ENCODE data around the gene HLA-A.
"Not testable (repeated sequence)": the region's sequence is repeated elsewhere in the genome, so short reads cannot be mapped to it uniquely, and the experiment has no call there.

HLA-A gene

DNA sequence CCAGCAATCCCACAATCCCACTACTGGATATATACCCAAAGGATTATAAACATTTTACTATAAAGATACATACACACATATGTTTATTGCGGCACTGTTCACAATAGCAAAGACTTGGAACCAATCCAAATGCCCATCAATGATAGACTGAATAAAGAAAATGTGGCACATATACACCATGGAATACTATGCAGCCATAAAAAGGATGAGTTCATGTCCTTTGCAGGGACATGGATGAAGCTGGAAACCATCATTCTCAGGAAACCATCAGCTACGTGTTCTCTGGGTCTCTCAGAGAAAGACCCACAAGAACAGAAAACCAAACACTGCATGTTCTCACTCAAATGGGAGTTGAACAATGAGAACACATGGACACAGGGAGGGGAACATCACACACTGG is 21.4 kb downstream of the HLA-A start:
- DNase-seq, result not testable (repeated sequence)

DNA sequence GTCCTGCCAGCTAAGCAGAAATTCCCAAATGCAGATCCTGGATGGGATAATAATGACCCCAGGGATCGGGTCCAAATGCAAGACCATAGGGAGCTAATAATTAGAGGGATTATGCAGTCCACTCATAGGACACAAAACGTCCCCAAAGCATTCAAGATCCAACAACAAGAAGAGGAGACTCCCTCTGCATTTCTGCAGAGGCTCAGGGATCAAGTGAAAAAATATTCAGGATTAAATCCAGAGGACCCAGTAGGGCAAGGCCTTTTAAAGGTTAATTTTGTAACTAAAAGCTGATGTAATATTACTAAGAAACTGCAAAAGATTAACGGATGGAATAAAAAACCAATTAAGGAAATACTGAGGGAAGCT is 22.2 kb downstream of the HLA-A start:
- DNase-seq, result no peak

DNA sequence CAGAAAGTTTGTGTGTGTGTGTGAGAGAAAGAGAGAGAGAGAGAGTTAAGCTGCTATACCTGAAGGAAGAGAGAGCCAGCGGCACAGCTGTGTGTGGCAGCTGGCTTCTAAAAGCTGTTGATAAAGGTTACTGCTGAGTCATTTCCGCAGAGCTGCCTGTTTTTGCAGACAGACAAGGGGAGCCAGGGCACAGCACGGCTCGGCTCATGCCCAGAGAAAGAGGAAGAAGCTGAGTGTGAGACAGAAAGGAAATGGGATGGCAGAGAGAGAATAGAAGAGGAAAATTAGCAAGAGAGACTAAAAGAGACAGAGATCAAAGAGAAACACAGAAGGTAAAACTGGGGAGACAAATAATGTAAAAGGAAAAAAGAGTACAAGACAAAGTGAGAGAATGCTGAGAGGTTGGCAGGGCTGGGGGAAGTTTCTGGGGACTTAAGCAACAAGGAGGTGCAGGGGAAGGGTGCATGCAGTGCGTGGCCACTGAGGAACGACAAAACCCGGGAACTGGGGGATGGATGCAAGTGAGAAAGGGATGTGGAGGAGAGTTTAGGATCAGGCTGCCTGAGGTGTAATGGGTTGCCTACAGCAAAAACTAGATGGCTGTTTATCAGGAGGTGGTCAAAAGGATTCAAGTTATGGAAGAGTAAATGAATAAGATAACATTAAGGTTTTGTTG is 22.7 kb downstream of the HLA-A start:
- DNase-seq, result peak; percentile 78

DNA sequence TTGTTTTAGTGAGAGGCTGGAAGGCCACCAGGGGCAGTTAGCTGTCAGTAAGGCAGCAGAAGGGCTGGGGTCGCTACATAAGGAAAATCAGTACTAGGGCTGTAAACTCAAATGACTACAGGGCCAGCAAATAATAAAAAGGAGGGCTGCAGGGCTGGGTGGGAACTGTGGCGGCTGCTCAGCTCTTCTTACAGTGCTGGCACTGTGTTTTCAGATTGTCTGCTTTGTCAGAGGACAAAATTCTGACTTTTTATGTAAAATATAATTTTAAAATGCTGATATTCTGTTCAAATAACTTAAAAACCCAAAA is 23.2 kb downstream of the HLA-A start:
- no peak for DNase-seq

DNA sequence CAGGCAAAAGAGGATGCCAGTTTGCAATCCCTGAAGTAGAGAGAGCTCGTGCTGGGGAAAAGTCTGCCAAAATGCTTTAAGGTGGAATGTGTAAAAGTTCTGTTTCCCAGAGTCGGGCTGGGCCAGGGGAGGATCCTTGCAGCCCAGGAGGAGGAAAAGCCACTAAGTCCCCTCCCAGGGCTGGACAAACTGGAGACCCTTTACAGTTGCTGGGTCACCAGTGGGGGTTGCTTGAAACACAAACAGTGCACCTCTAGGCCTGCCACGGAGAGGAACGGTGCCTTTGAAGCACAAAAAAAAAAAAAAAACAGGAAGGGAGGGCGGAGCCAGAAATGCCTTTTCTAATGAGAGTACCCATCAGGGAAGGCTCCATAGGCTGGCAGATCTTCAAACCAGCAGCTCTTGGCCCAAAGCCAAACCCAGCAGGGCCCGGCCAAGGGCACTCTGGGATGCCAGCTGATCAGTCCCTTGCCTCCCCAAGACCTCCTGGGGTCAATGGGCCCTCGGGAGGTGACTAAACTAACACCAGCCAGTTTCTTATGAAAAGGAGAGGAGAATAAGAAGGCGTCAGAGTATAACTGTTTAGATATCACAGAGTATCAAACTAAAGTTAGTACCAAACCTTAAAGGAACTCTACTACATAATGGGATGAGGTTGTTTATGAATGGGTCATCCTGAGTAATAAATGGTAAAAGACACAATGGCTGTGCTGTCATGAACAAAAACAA is 23.7 kb downstream of the HLA-A start:
- DNase-seq, result peak; percentile 50

DNA sequence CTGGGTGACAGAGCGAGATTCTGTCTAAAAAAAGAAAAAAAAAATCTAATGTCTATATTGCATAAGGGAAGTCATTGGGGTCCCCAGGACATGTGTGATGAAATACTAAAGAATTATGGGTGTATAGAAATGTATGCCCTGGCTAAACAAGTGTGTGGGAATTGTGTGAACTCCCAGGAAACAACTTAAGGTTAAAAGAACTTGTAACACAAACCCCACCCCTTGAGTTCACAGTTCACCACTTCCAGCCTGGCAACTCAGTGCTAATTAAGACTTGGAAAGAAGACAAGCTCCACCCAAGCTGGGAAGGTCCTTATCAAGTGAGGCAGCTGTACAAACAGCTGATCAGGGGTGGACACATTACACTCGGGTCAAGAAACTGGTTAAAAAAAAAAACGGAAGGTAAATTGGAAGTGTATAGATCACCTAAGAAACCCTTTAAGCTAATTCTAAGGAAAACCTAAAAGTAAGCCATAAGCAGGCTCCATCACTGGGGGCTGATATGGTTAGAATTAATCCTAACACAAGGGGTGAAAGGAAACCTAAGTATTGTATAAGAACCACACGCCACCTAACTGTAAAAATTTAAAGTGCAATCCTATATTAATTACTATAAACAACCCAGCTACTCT is 25.2 kb downstream of the HLA-A start:
- DNase-seq, result no peak

DNA sequence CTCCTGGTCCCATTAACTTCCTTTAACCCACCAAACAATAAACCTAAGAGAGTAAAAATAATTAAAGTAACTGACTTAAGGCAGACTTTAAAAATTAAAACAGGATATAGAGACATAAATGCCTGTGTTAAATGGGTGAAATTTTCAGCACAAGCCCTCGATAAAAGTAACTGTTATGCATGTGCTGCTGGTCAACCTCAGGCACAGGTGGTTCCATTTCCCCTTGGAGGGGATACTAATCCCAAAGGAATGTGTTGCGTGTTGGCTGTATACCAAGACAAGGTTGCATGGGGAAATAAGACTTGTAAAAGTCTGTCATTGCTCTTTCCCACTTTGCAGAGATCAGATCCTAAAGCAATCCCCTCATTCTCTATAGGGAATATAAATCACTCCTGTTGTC is 25.8 kb downstream of the HLA-A start:
- DNase-seq, result no peak

DNA sequence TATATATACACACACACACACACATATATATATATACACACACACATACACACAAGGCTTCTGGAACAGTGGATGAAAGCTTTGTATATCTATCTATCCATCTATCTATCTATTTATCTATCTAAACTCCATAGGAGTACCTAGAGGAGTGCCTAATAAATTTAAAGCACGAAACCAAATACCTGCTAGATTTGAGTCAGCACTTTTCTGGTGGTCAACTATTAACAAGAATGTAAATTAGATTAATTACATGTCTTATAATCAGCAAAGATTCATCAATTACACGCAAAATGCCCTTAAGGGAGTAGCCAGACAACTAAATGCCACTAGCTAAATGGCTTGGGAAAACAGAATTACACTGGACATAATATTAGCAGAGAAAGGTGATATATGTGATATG is 26.6 kb downstream of the HLA-A start:
- DNase-seq, result no peak

DNA sequence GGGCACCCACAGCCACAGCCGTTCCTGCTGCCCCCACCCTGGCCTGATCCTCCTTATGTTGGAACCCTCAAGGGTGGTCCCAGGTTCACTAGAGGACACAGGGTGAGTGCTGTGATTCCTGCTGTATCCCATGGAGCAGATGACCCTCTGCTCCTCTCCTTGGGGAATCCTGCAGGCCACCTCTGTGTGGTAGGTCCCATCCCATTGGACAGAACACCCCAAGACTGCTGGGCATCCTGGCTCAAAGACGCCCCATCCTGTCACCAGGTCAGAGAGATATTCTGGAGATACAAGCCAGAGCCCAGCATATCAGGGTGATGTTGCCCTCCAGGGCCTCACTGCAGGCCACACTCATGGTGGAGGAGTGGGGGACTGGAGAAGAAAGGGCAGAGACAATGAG is 28.4 kb downstream of the HLA-A start:
- no peak for DNase-seq

DNA sequence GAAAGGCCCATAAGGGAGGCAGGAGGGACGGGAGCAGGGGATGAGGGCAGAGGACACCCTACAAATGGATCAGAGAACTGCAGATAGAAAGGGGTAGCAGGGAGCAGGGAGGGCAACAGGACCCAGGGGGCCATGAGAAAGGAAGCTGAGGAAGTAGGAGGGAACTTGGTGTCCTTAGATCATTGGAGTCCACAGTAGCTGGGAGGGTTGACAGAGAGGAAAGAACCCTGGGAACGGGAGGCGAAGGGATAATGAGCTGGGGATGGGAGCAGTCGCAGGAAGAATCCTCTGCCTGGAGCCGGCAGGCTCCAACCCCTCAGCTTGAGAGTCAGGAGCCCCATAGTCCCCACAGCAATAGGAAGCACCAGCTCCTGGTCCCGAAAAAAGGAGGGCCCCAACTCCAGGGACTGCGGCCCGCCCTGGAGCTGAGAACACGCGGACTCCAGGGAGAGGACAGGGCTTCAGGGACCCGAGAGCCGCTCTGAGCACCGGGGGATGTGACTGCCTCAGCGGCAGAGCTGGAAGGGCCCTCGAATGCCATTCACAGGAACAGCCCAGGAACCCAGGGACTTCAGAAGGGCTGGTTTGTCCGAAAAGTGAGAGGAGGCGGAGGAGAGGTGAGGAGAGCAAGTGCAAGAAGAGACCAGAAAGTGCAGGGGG is 32.7 kb downstream of the HLA-A start:
- no peak for DNase-seq

DNA sequence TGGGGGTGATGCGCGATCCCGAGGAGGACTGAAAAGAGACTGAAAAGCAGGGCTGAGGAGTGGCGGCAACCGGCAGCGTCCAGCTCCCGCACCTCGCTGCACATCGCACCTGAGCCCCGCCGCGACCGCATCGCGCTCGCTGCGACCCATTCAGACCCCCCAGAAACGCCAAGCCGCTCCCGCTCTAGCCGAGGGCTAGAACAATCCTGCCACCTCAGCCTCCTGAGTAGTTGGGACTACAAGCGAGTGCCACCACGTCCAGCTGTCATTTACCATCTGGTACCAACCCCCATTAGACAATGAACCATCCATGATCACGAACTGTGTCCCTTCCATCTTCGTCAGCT is 33.2 kb downstream of the HLA-A start:
- DNase-seq, result no peak

DNA sequence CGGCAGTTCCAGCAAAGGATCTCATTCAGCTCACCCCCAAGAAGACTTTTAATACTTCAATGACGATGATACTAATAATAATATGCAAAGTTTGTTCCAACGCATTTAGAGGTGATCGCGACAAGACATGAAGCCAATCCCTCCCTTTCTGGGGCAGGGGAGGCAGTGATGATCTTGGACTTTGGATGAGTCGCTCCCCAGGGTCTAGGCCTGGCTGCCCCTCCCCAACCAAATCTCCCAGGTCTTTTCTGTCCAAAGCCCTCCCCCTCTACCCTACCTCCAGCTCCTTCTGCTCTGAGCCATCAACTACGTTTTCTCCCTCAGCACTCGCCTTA is 33.9 kb downstream of the HLA-A start:
- no peak for DNase-seq

DNA sequence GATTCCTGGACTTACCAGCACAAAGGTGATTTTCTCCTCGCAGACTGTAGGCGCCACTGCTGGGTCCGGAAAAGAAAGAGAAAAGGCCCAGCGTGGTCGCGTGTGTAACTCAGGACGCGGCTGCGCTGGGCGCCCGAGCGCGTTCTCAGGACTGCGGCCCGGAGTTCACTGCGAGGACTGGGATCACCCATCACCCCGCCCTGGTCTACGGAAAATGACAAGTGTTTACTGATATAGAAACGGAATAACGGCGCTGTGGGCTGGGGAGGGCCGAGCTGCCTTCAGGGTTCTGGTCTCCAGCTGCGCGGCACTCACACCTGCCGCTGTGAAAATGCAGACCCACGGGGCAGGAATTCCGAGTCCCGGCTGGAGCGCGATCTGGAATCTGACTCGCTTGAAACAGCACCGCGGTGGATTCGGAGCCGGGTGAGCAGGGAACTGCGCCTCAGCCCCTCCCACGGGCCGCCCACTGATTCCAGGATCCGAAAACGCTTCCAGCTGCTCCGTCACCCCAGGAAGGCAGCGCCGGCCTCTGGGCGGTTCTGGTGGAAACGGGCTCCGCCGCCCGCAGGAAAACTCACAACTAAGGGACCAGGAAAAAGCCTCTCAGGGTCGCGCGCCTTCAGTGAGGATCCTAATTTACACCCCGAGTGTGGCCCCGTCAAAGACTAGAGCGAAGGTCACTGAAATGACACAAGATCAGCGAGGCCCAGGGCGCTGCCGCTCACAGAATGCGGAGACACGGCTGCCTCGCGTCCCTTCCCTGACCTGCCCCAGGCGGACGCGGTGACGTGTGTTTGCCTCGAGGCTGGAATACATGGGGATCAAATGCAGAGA is 34.5 kb downstream of the HLA-A start:
- peak; percentile 39 for DNase-seq

DNA sequence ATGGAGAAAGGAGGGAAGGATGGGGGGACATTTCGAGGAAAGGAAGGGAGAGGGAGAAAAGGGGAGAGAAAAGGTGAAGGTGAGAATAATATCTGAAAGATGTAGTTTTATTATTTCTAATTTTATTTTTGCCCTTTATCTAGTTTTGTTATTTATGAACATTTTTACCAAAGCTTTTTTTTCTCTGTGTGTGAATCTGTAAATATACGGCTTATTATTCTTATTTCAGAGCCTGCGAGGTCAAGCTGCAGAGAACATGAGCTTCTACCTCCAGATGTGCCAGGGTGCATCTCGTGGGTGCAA is 35.0 kb downstream of the HLA-A start:
- no peak for DNase-seq

DNA sequence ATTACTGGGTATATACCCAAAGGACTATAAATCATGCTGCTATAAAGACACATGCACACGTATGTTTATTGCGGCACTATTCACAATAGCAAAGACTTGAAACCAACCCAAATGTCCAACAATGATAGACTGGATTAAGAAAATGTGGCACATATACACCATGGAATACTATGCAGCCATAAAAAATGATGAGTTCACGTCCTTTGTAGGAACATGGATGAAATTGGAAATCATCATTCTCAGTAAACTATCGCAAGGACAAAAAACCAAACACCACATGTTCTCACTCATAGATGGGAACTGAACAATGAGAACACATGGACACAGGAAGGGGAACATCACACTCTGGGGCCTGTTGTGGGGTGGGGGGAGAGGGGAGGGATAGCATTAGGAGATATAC is 37.7 kb downstream of the HLA-A start:
- not testable (repeated sequence) for DNase-seq

DNA sequence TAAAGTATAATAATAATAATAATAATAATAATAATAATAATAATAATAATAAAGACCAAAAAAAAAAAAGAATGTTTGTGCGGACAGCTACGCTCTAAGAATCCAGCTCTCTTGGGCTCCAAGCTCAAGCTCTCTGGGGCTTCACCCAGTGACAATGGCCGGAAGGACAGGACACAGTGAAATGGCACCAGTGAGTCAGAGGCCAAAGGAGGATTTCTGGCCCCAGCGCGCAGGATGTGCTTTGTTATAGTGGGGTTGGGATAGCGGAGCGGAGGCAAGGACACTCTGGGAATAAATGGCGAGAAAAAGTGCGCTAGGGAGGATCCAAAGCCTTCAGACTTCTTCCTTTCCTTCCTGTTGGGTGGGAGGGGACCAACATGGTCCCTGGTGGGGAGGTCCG is 38.2 kb downstream of the HLA-A start:
- DNase-seq, result no peak

DNA sequence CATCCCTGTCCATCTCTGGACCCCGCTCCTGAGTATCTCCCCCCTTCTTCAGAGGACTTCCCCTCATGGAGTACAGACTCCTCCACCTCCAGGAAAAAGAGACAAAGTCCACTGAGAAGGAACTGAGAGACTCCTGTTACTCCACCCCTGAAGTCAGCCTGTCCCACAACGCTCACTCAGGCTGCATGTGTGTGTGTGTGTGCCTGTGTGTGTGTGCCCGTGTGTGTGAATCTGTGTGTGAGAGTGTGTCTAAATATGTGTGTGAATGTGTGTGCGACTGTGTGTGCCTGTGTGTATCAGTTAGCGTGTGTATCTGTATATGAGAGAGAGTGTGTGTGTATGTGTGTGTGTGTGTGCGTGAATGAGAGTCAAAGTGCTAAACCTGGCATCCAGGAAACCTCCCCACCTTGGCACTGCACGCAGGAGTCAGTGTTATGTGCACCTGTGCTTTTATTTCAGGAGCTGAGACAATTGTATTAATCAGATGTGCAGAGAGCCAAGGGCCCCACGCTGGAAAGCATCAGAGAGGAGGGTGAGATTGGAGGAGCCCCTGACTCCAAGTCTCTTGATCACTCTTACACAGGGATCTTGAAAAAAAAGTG is 39.0 kb downstream of the HLA-A start:
- DNase-seq, result no peak

DNA sequence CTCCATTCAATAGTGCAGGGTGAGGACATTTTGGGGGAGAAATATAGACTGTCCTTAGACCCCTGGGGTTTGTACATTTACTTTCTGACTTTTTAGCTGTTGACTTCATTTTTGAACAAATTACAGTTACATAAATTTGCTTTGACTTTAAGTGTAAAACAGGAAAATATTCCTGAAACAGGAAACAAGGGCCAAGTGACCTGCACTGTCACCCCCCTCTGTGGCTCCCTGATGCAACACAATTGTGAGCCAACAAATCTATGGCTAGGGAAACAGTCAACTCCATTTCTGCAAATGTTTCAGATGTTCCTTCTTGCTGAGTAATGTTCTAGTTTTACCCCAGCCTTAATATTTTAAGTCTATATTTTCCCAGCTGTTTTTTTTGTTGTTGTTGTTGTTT is 39.8 kb downstream of the HLA-A start:
- no peak for DNase-seq

DNA sequence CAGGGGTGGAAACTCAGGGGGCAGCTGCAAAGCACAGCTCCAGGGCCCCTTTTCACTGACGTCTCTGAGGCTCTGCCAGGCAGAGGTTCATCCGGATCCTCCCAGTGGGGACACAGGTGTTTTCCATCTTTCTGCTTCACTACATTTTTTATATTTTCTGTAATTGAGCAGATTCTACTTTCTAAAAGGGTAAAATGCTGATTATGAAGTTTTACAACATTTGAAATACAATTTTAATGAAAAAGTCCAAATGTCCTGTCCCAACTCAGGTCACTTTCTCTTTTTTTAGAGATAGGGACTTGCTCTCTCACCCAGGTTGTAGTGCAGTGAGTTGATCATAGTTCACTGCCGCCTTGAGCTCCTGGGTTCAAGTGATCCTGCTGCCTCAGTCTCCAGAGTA is 41.9 kb downstream of the HLA-A start:
- DNase-seq, result no peak

DNA sequence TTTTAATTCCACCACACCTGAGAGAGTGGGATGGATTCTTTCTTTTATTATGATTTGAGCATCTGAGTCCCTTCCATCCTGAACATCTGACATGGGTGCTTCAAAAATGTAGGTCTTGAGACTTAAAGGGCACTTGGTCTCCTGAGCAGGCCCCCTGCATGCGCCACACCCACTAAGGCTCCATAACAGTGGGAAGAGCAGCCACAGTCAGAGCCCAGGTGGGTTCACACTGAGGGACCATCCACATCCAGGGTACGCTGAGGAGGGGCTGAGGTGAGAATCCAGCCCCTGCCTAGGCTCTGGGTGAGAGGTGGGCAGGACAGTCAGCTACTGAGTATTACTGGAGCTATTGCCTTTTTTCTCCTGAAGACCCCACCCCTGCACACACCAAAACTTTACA is 42.7 kb downstream of the HLA-A start:
- no peak for DNase-seq

DNA sequence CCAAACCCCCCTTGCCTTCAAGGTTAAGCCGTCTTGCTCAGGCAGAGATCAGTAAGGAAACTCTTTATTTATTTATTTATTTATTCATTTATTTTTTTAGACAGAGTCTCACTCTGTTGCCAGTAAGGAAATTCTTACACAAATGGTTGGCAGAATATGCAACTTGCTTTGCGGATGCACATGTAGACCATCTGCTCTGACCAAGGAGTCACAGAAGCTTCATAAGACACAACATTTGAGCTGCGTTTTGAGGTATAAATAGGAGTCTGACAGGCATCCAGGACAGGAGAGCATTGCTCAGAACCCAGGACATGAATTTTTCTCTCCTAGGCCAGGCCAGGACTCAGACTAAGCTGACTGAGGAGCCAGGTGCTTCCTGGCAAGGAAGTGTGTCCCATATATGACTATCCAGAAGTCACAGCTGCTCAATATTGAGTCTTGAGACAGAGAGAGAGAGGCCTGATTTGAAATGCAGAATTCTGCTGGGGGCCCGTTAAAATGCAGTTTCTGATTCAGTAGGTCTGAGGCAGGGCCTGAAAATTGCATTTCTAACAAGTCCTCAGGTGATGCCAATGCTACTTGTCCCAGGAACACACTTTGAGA is 43.9 kb downstream of the HLA-A start:
- no peak for DNase-seq

DNA sequence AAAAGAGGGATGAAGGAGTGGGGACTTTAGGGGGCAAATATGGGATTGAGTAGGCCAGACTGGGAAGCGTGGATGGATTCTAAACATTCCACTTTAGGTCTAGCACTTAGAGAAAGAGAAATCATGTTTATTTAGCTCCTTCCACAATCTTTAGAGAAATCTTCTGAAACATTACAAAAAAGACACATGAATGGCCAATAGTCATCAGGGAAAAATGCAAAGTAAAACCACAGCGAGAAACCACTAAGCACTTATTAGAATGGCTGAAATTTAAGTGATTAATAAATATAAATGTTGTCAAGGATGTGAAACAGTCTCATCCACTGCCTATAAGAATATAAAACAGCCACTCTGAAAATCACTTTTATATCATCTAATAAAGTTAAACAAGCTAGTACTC is 46.9 kb downstream of the HLA-A start:
- DNase-seq, result no peak

DNA sequence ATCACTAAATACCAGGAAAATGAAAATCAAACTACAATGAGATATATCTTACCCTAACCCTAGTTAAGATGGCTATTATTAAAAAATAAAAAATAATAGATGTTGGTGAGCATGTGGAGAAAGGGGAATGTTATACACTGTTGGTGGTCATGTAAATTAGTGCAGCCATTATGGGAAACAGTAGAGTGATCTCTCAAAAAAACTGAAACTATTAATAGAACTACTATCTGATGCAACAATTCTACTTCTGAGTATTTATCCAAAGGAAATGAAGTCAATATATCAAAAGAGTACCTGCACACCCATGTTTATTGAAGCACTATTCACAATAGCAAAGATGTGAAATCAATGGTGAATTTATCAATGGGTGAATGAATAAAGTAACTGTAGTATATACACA is 48.6 kb downstream of the HLA-A start:
- no peak for DNase-seq
